Testis (tissue), 3 donors: Measurements from ENCODE around the gene RAPGEF5. TPM values are rescaled to one million over a fixed set of nuclear protein-coding genes. Genes with fewer than 3 reads are reported as not detected.

ENCODE experiments used
- DNase-seq: peaks from one replicate; pipeline ENCODE4 v3.0.0-alpha.2; 2019
- H3K27ac ChIP-seq, 2 donors: fragments of 200-600 bp; sonication (generic); one replicate each; pipeline ENCODE4 v1.5.1; 2019
- H3K27me3 ChIP-seq: fragments of 200-600 bp; sonication (generic); one replicate; pipeline ENCODE4 v1.5.1; 2019
- H3K36me3 ChIP-seq: fragments of 200-600 bp; sonication (generic); one replicate; pipeline ENCODE4 v1.5.1; 2017; ENCODE audit warnings: low read depth; ENCODE audit errors: missing control alignments
- H3K4me1 ChIP-seq: fragments of 200-600 bp; sonication (generic); one replicate; pipeline ENCODE4 v1.5.1; 2019
- H3K4me3 ChIP-seq, 2 donors: fragments of 200-600 bp; sonication (generic); one replicate each; pipeline ENCODE4 v1.5.1; 2017 to 2019
- H3K9me3 ChIP-seq: fragments of 200-600 bp; sonication (generic); one replicate; pipeline ENCODE4 v1.5.1; 2017
- POLR2A ChIP-seq: fragments of 450-650 bp; IDR thresholded peaks from one replicate; pipeline ENCODE4 v1.6.1; 2017; ENCODE audit warnings: antibody characterized with exemption, mild to moderate bottlenecking, moderate library complexity
- WGBS, 2 donors: methylation state at CpG; one replicate each; pipeline ENCODE4 v1.1.5; 2018; 5-methylcytosine and 5-hydroxymethylcytosine counted together
- intact Hi-C: fragments of 100-400 bp; cut with DNase I; formaldehyde crosslinking; loops from one replicate; pipeline ENCODE4 v1.15.1; 2023; ENCODE audit warnings: low total_unique reads
- polyA plus RNA-seq: library from polyadenylated mRNA; stranded (reverse); fragments of 350-450 nt; fragmentation: Illumina TruSeq; extraction: RNeasy Lipid Tissue Mini Kit (QIAGEN cat#74804); gene quantifications from one replicate; pipeline ENCODE4 v1.2.3, GENCODE V29; 2014; ENCODE audit warnings: low read depth, low replicate concordance; ENCODE audit not compliant: insufficient read depth
- total RNA-seq, 2 donors: library from RNA; depleted of rRNA; stranded (reverse); fragments of >200 nt; gene quantifications; one replicate each; pipeline ENCODE4 v1.2.3, GENCODE V29; 2016
- TF ChIP-seq, protein P1 (sequence below), 3 experiments: fragments of 450-650 bp in 2 of 3; fragments of 200-600 bp in 1 of 3; sonication (generic) in 1 of 3; IDR thresholded peaks; one replicate each; pipeline ENCODE4 v1.5.1; 2016 to 2019; ENCODE audit warnings: antibody characterized with exemption in 3 of 3, mild to moderate bottlenecking in 2 of 3, moderate library complexity in 1 of 3

RAPGEF5 gene
- total and polyA plus RNA-seq, 3 donors from 2014 or later, result 16.8 to 67.5 (median 63.8) TPM

DNA sequence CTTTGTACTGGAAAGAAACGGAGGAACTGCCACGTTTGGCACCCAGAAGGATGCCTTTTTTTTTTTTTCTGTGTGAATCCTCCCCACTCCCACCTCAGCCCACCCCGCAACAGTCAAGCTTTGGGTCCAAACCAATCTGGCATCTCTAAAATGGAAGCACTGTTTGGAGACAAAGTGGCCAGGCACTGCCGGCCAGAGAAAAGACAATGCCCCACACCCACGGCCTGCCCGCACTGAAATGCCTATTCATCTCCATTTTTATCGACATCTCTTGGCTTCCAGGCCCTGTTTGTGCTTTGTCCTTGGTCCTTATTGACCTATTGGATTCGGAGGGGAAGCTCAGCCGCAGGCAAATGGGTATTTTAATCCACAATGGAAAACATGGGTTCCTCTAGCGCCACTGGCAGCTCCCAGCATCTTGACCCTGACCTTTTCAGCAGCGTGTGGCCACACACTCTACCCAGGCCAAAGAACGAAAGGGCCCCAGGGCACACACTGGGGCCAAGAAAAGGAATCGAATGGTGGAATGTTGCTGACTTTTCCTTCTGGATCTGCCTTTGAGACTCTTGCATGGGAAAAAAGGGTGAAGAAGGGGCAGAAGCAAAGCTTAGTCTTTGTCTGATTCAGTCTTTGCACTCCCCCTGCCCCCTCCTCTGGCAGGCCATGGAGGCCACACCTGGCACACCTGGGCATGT, 248.7 kb downstream of the RAPGEF5 start:
- Histone ChIP-seq H3K27ac (no peak overlapping the region), H3K9me3 (no peaks in the 10 kb centered on the region), H3K4me3 (no peak overlapping the region), H3K36me3 (no peaks in the 10 kb centered on the region), H3K4me1 (no peaks in the 10 kb centered on the region), H3K27me3 (no peaks in the 10 kb centered on the region)
- DNase-seq, result no peak
- WGBS, 2 donors, result 61 to 71% methylated on average over 13 of the region's 13 CpGs
- no peak for TF ChIP-seq POLR2A
- TF ChIP-seq, protein P1, sequence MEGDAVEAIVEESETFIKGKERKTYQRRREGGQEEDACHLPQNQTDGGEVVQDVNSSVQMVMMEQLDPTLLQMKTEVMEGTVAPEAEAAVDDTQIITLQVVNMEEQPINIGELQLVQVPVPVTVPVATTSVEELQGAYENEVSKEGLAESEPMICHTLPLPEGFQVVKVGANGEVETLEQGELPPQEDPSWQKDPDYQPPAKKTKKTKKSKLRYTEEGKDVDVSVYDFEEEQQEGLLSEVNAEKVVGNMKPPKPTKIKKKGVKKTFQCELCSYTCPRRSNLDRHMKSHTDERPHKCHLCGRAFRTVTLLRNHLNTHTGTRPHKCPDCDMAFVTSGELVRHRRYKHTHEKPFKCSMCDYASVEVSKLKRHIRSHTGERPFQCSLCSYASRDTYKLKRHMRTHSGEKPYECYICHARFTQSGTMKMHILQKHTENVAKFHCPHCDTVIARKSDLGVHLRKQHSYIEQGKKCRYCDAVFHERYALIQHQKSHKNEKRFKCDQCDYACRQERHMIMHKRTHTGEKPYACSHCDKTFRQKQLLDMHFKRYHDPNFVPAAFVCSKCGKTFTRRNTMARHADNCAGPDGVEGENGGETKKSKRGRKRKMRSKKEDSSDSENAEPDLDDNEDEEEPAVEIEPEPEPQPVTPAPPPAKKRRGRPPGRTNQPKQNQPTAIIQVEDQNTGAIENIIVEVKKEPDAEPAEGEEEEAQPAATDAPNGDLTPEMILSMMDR (IDR thresholded peaks at IDR 0.05), result no peak
- intact Hi-C loops, result no loop called here

DNA sequence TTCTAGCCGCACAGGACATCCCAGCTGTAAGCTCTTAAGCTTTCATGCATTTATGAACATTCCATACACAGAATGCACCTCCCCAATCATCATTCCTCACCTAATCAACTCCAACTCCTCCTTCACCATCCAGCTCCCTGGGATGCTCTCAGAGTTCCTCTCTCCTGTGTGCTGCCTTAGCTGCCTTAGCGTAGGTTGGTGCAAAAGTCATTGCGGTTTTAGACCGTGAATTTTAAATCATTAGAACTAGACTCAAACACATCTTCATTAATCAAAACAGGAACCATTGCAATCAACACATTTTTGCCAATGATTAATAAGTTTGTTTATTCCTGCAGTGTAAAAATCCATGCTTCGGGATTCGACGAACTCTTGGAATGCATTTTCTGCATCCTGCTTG, 251.4 kb downstream of the RAPGEF5 start:
- WGBS, 2 donors, result 79 to 87% methylated on average over 7 of the region's 7 CpGs
- Histone ChIP-seq H3K27ac (no peak overlapping the region), H3K36me3 (no peaks in the 10 kb centered on the region), H3K27me3 (no peaks in the 10 kb centered on the region), H3K9me3 (no peaks in the 10 kb centered on the region), H3K4me1 (no peaks in the 10 kb centered on the region), H3K4me3 (no peak overlapping the region)
- TF ChIP-seq, protein P1 (IDR thresholded peaks at IDR 0.05), result no peak
- TF ChIP-seq POLR2A, result no peak
- intact Hi-C loops, result no loop called here
- no peak for DNase-seq

DNA sequence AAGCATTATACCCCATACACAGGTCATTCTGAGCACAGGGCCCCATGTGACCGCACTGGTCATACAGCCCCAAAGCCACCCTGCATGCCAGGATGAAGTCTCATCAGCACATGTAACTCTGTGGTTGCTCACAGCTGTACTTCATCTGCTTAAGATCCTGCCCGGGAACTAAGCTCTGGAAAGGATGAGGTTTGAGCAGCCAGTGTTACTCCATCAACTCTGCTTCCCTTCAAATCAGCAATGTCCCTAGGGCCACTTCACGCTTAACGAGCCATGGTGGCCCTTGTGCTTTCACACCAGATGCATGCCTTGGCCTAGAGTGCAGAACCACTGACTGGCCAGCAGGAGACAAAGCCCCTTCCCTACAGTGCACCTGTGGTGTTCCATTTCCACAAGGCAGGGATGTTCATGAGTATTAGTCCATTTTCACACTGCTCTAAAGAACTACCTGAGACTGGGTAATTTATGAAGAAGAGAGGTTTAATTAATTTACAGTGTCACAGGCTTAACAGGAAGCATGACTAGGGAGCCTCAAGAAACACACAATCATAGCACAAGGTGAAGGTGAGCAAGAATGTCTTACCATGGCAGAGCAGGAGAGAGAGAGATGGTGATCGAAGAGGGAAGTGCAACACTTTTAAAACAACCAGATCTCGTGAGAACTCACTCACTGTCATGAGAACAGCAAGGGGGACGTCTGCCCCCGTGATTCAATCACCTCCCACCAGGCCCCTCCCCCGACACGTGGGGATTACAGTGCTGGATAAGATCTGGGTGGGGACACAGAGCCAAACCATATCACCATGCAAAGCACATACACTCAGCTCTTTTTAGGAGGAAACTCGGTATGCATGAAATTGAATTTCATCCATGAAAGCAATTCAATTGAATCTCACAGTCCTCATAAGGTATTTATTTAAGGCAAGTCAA, 262.3 kb downstream of the RAPGEF5 start:
- H3K4me3 ChIP-seq, result no peak overlapping the region
- WGBS, 2 donors, result 81% methylated on average over 11 of the region's 11 CpGs
- H3K36me3 ChIP-seq, result no peaks in the 10 kb centered on the region
- no peak overlapping the region for H3K27ac ChIP-seq
- TF ChIP-seq, protein P1 (IDR thresholded peaks at IDR 0.05), result no peak
- TF ChIP-seq POLR2A, result no peak
- intact Hi-C loops, result no loop called here
- DNase-seq, result no peak
- no peaks in the 10 kb centered on the region for H3K9me3 ChIP-seq
- peaks cover 6% of the 10 kb centered on the region for H3K4me1 ChIP-seq
- no peaks in the 10 kb centered on the region for H3K27me3 ChIP-seq

DNA sequence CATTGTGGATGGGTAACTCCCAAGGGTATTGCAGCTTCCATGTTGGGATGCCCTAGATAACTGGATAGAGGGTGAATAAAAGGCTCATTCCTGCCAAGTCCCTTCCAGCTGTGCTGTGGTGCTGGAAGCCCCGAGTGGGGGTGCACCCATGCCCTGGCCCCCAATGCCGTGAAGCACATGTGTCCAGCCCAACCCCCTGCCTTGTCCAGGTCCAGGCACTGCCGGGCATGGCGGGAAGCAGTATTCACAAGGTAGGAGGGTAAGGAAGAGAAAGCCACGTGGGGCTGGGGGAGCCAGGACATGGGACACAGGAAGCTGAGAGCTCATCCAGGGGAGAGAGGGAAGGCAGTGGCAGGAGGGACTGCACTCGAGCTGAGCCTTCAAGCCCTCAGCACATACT, 263.0 kb downstream of the RAPGEF5 start:
- WGBS, 2 donors, result 67% methylated on average over 6 of the region's 6 CpGs
- TF ChIP-seq, protein P1 (IDR thresholded peaks at IDR 0.05), result no peak
- TF ChIP-seq POLR2A, result no peak
- Histone ChIP-seq H3K4me1 (peaks cover 6% of the 10 kb centered on the region), H3K36me3 (no peaks in the 10 kb centered on the region), H3K27me3 (no peaks in the 10 kb centered on the region), H3K4me3 (no peak overlapping the region), H3K27ac (no peak overlapping the region), H3K9me3 (no peaks in the 10 kb centered on the region)
- no peak for DNase-seq
- intact Hi-C loops, result no loop called here
